ENCODE results near the gene PLCB1.

PLCB1 gene

GRCh38 chr20:8891039-8891438 is 759.0 kb downstream of the PLCB1 start:
- DNase-seq (ENCODE audit: low spot score), result no peak

- no peak for DNase-seq (ENCODE audit: low spot score)
Observed at GRCh38 chr20:8895472-8895871, 763.4 kb downstream of the PLCB1 start.

- DNase-seq (ENCODE audit: low spot score), result no peak
Observed at GRCh38 chr20:8898823-8899222, 766.8 kb downstream of the PLCB1 start.

GRCh38 chr20:8901237-8902025 is 769.4 kb downstream of the PLCB1 start:
- no peak for DNase-seq (ENCODE audit: low spot score)

- no peak for DNase-seq (ENCODE audit: low spot score)
Observed at GRCh38 chr20:8903655-8904605, 771.9 kb downstream of the PLCB1 start.

- no peak for DNase-seq (ENCODE audit: low spot score)
Observed at GRCh38 chr20:8909596-8909995, 777.5 kb downstream of the PLCB1 start.

GRCh38 chr20:8912096-8912495 is 780.0 kb downstream of the PLCB1 start:
- no peak for DNase-seq (ENCODE audit: low spot score)

GRCh38 chr20:8912731-8913130 is 780.7 kb downstream of the PLCB1 start:
- DNase-seq (ENCODE audit: low spot score), result no peak

- DNase-seq (ENCODE audit: low spot score), result no peak
Observed at GRCh38 chr20:8913456-8913855, 781.4 kb downstream of the PLCB1 start.

- no peak for DNase-seq (ENCODE audit: low spot score)
Observed at GRCh38 chr20:8914421-8914820, 782.4 kb downstream of the PLCB1 start.

GRCh38 chr20:8917084-8917483 is 785.0 kb downstream of the PLCB1 start:
- DNase-seq (ENCODE audit: low spot score), result no peak

GRCh38 chr20:8918145-8918544 is 786.1 kb downstream of the PLCB1 start:
- DNase-seq (ENCODE audit: low spot score), result no peak

- DNase-seq (ENCODE audit: low spot score), result no peak
Observed at GRCh38 chr20:8924539-8924938, 792.5 kb downstream of the PLCB1 start.

GRCh38 chr20:8930726-8931125 is 798.7 kb downstream of the PLCB1 start:
- DNase-seq (ENCODE audit: low spot score), result no peak

- DNase-seq (ENCODE audit: low spot score), result no peak
Observed at GRCh38 chr20:8932192-8933165, 800.4 kb downstream of the PLCB1 start.

GRCh38 chr20:8933381-8933807 is 801.3 kb downstream of the PLCB1 start:
- DNase-seq (ENCODE audit: low spot score), result no peak

- DNase-seq (ENCODE audit: low spot score), result no peak
Observed at GRCh38 chr20:8934362-8934761, 802.3 kb downstream of the PLCB1 start.

All from CD4-positive, alpha-beta T cell treated with Interleukin-2 at 100 ng/mL for 4 hours (primary cell).